Activated CD4-positive, alpha-beta T cell treated with anti-CD3 and anti-CD28 coated beads, Interleukin-2, amount 10 ng/mL, durations not matched to agents 24 days and 14 days (primary cell): ENCODE data around the gene FBXL14. TPM values are rescaled to one million over a fixed set of nuclear protein-coding genes. Genes with fewer than 3 reads are reported as not detected.

Source experiments
- DNase-seq: peaks from one replicate; pipeline ENCODE4 v3.0.0; 2022
- H3K27ac Mint-ChIP-seq: one replicate; pipeline ENCODE4 v1.8.0; 2022; ENCODE audit warnings: mild to moderate bottlenecking, mixed read lengths
- H3K27me3 Mint-ChIP-seq: one replicate; pipeline ENCODE4 v1.8.0; 2022; ENCODE audit warnings: mixed read lengths
- H3K36me3 Mint-ChIP-seq: one replicate; pipeline ENCODE4 v1.8.0; 2022; ENCODE audit warnings: low read depth, mild to moderate bottlenecking, mixed read lengths
- H3K4me1 Mint-ChIP-seq: one replicate; pipeline ENCODE4 v1.8.0; 2021; ENCODE audit warnings: mixed read lengths
- H3K4me3 Mint-ChIP-seq: one replicate; pipeline ENCODE4 v1.8.0; 2022; ENCODE audit warnings: mild to moderate bottlenecking, moderate library complexity, mixed read lengths
- H3K9me3 Mint-ChIP-seq: one replicate; pipeline ENCODE4 v1.8.0; 2021; ENCODE audit warnings: mixed read lengths
- intact Hi-C: fragments of 100-400 bp; cut with micrococcal nuclease; formaldehyde crosslinking; loops from one replicate; pipeline ENCODE4 v1.15.1; 2023
- total RNA-seq: library from RNA; stranded (reverse); gene quantifications from 2 replicates; pipeline ENCODE4 v1.2.3, GENCODE V29; 2022

Gene FBXL14
- total RNA-seq, 1 donor from 2014 or later = 18.8 TPM

DNA sequence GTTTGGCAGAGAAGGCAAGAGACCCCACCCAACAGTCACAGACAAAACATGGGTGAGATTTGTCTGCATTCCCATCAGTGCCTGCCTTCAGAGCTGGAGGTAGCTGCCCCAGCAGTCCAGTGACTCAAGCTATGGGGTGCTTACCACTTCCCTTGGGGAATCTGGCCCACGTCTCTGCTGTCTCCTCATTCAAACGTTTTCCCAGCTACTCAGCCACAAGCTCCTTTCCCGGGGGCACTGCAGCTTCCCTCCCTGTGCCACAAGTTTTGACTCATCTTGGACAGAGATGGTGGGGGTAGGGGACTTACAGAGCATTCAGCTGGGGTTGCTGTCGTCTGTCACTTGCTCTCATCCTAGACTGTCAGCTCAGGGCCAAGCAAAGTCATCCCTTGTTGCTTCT is 66.6 kb downstream of the FBXL14 start:
- Mint-ChIP-seq H3K9me3 (no peaks in the 10 kb centered on the region), H3K4me3 (no peak overlapping the region), H3K4me1 (peaks cover 9% of the 10 kb centered on the region), H3K27me3 (peaks cover 67% of the 10 kb centered on the region), H3K36me3 (peaks cover 3% of the 10 kb centered on the region), H3K27ac (no peak overlapping the region)
- DNase-seq = no peak
- intact Hi-C loops = no loop called here

DNA sequence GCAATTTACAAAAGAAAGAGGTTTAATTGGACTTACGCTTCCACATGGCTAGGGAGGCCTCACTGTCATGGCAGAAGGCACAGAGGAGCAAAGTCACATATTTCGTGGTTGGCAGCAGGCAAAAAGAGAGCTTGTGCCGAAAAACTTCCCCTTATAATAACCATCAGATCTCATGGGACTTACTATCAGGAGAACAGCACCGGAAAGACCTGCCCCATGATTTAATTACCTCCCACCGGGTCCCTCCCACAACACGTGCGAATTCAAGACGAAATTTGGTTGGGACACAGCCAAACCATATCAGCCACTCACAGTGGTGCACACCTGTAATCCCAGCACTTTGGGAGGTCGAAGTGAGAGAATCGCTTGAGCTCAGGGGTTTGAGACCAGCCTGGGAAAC is 68.5 kb downstream of the FBXL14 start:
- Mint-ChIP-seq H3K4me3 (no peak overlapping the region), H3K9me3 (no peaks in the 10 kb centered on the region), H3K27me3 (peaks cover 58% of the 10 kb centered on the region), H3K27ac (no peak overlapping the region), H3K36me3 (peaks cover 3% of the 10 kb centered on the region), H3K4me1 (peaks cover 2% of the 10 kb centered on the region)
- DNase-seq = no peak
- intact Hi-C loops = no loop called here

DNA sequence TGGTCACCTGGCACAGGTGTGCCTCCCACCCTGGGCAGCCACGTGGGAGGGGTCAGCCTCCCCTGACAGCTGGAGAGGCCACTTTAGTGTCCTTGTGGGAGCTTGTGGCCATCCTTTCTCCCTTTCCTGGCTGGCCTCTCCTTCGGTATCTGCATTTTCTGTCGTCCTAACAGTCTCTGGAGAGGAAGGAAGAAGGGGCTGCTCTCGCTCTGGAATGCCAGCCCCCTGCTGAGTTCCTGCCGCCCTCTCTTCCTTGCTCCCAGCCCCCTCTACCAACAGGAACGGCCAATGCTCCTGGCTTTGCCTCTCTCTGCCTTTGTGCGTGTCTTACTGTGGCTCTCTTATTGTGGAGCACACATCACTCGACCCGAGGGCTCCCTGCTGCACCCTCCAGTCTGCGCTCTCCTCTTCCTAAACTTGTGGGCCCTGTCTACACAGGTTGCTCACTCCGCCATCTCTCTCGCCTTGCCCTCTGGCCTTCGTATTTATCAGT is 70.8 kb downstream of the FBXL14 start:
- peaks cover 2% of the 10 kb centered on the region for H3K36me3 Mint-ChIP-seq
- H3K4me1 Mint-ChIP-seq = no peaks in the 10 kb centered on the region
- no peak for DNase-seq
- H3K4me3 Mint-ChIP-seq = no peak overlapping the region
- intact Hi-C loops = no loop called here
- no peak overlapping the region for H3K27ac Mint-ChIP-seq
- H3K9me3 Mint-ChIP-seq = no peaks in the 10 kb centered on the region
- peaks cover 58% of the 10 kb centered on the region for H3K27me3 Mint-ChIP-seq

DNA sequence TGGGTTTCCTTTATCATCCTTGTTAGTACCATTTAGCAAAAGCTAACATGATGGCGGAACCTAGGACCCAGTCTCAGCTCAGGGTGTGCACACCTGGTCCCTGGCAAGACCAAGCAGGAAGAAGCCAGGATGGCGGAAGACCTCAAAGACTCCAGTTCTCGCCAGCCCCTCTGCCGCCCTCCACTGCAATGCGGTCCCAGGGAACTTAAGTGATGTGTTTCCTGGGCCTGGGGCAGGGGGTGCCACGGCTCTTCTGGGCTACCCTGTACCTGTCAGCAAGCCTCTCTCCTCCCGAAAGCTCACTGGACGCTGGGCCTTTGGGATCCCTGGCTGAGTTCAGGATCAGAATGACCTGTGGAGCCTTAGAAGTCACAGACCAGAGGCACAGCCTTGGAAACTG is 71.3 kb downstream of the FBXL14 start:
- no peak for DNase-seq
- Mint-ChIP-seq H3K27me3 (peaks cover 56% of the 10 kb centered on the region), H3K4me1 (no peaks in the 10 kb centered on the region), H3K9me3 (no peaks in the 10 kb centered on the region), H3K27ac (no peak overlapping the region), H3K36me3 (peaks cover 2% of the 10 kb centered on the region), H3K4me3 (no peak overlapping the region)
- intact Hi-C loops = no loop called here

DNA sequence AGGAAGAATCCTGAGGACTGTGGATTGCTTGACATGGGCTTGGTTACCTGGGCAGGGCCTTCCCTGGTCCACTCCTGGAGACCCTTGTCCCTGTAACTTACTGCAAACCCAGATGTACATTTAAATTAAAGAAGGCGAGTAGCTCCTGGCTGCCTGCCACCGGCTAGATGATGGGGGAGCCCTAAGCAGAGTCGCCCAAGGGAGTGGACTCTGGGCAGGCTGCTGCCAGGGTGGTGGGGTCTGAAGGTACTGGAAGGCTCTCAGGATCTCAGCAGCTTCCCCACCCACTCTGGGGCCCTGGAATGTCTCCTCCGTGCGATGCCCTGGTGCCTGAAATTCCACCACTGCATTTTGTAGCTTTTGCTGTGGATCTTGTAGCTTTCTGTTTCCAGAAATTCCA is 74.7 kb downstream of the FBXL14 start:
- Mint-ChIP-seq H3K36me3 (peaks cover 1% of the 10 kb centered on the region), H3K9me3 (no peaks in the 10 kb centered on the region), H3K4me1 (no peaks in the 10 kb centered on the region), H3K27ac (no peak overlapping the region), H3K27me3 (peaks cover 43% of the 10 kb centered on the region), H3K4me3 (no peak overlapping the region)
- intact Hi-C loops = no loop called here
- no peak for DNase-seq

DNA sequence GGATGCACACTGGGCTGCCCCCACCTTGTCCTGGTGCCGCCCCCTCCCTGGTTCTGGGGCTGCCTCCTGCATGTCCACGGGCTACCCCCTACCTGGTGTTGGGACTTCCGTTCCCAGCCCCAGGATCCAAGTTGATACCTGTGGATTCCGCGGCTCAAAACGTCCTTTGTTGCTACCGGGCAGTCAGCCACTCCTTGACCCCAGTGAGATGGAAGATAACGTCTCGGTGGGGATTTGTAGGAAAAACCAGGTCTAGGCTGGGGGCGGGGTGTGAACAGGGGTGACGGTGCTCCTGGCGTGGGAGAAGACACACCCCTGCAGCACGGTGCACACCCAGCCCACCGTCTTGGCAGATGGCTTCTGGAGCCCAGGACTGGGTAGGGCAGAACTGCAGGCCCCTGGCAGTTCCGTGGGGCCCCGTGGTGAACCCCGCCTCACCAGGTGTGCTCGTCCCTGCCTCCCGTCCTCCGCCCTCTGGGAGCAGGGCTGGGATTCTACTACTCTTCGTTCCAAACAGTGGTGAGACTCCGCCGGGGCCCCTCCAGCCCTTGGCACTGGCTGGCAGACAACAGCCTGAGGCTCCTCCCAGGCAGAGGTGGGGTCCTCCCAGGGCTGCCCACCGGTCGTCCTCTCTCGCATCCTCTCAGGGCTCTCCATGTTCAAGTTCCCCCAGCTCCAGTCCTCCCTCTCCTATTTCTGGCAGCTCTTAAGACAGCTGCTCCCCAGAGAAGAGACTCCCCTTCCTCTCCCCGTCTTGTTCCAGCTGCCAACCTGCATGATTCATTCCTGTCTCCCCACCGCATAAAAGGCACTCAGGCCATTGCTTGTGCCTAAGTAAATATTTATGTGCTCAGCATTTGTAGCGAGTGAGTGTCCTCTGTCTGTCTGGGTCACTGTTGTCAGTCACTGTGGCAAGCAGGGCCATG is 75.5 kb downstream of the FBXL14 start:
- no peaks in the 10 kb centered on the region for H3K4me1 Mint-ChIP-seq
- no peak overlapping the region for H3K27ac Mint-ChIP-seq
- no peak overlapping the region for H3K4me3 Mint-ChIP-seq
- peaks cover 1% of the 10 kb centered on the region for H3K36me3 Mint-ChIP-seq
- no peaks in the 10 kb centered on the region for H3K9me3 Mint-ChIP-seq
- peaks cover 41% of the 10 kb centered on the region for H3K27me3 Mint-ChIP-seq
- DNase-seq = no peak
- intact Hi-C loops = no loop called here

DNA sequence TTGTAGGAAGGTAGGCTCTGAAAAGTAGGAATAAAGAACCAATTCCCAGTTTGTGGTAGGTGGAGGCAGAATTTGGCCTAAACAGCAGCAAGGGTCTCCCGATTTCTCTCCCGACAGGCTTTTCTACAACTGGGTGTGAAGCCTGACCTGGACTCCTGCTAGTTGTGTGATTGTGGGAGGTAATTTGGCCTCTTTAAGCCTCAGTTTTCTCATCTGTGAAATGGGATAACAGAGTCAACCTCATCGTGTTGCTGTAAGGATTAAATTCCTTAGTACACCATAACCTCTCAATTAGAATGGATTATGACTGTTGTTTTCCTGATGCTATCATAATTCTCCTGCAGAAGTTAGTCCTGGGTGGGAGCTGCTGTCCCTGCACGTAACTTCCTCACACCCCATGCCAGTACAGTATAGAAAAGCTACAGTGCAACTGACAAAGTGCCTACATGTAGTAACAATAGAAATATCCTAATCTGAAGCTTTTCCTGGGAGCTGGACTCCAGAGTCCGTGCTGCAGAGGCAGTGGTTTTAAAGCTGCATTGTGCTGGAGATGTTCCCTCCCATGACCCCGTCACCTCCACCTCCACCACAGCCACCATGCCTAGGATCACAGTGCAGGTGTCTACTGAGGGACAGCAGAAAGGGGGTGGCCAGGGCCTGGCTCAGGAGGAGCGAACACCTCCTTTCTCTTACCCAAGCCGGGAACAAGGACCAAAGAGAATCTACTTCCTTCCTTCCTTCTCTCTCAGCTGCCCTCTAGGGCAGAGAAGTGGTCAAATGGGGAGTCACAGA is 76.5 kb downstream of the FBXL14 start:
- intact Hi-C loops = no loop called here
- no peak for DNase-seq
- no peak overlapping the region for H3K4me3 Mint-ChIP-seq
- peaks cover 1% of the 10 kb centered on the region for H3K36me3 Mint-ChIP-seq
- H3K27me3 Mint-ChIP-seq = peaks cover 42% of the 10 kb centered on the region
- H3K9me3 Mint-ChIP-seq = no peaks in the 10 kb centered on the region
- no peak overlapping the region for H3K27ac Mint-ChIP-seq
- no peaks in the 10 kb centered on the region for H3K4me1 Mint-ChIP-seq

DNA sequence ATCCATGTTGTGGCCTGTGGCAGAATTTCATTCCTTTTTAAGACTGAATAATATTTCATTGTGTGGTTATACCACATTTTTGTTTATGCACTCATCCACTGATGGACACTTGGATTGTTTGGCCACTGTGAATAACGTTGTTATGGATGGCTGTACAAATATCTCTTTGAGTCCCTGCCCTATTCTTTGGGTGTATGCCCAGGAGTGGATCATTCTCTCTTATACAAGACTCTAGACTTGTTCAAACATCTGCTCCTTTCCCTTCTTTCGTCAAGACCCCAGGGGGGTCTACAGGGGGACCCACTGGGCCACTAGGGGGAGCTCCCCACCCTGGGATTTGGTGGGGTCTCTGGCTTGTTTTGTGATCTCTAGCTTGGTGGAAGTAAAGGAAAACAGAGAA is 77.4 kb downstream of the FBXL14 start:
- no peak for DNase-seq
- no peak overlapping the region for H3K4me3 Mint-ChIP-seq
- intact Hi-C loops = no loop called here
- peaks cover 45% of the 10 kb centered on the region for H3K27me3 Mint-ChIP-seq
- H3K4me1 Mint-ChIP-seq = peaks cover 5% of the 10 kb centered on the region
- H3K27ac Mint-ChIP-seq = no peak overlapping the region
- peaks cover 1% of the 10 kb centered on the region for H3K36me3 Mint-ChIP-seq
- H3K9me3 Mint-ChIP-seq = no peaks in the 10 kb centered on the region

Other genes starting within 250 kb of the FBXL14 start
- 0.76 and 0.89 TPM in 2 replicates for gene WNT5B, start 34.6 kb upstream of the FBXL14 start, total RNA-seq
- 68.7 and 71.2 TPM in 2 replicates for gene ADIPOR2, start 96.5 kb upstream of the FBXL14 start, total RNA-seq
- 0.05 and 0.16 TPM in 2 replicates for gene LRTM2, start 226.0 kb upstream of the FBXL14 start, total RNA-seq